GM19468 (cell line): ENCODE data around the gene DNAJA1.
A peak's percentile ranks its signal among the peaks of the same experiment; 100 is the strongest.
"Not testable (repeated sequence)": the region's sequence is repeated elsewhere in the genome, so short reads cannot be mapped to it uniquely, and the experiment has no call there.

Experiments
- ATAC-seq: cut with Tn5 transposase; IDR thresholded peaks from one replicate; pipeline ENCODE4 v1.9.1; 2021; ENCODE audit warnings: mild to moderate bottlenecking, moderate library complexity, moderate number of reproducible peaks; ENCODE audit not compliant: unreplicated experiment; ENCODE audit errors: extremely low read depth

DNAJA1 gene

GRCh38 chr9:33024966-33025571 lies at the start of gene DNAJA1:
TSS of gene DNAJA1 (plus strand) at chr9:33025273. CDS start at chr9:33026485, 1,212 bp downstream.
- ATAC-seq: peak; percentile 95

- ATAC-seq: no peak
Measured at GRCh38 chr9:32978051-32978450, 47.0 kb upstream of the DNAJA1 start.

- ATAC-seq: no peak
Measured at GRCh38 chr9:32986971-32987370, 38.1 kb upstream of the DNAJA1 start.

- ATAC-seq: no peak
Measured at GRCh38 chr9:32989660-32990059, 35.4 kb upstream of the DNAJA1 start.

GRCh38 chr9:32991897-32992594 lies 33.0 kb upstream of the DNAJA1 start:
- ATAC-seq: no peak

- no peak for ATAC-seq
Measured at GRCh38 chr9:32992595-32993238, 32.4 kb upstream of the DNAJA1 start.

- not testable (repeated sequence) for ATAC-seq
Measured at GRCh38 chr9:33000682-33001055, 24.4 kb upstream of the DNAJA1 start.

- ATAC-seq: not testable (repeated sequence)
Measured at GRCh38 chr9:33005335-33005734, 19.7 kb upstream of the DNAJA1 start.

GRCh38 chr9:33007755-33008154 lies 17.3 kb upstream of the DNAJA1 start:
- no peak for ATAC-seq

- ATAC-seq: no peak
Measured at GRCh38 chr9:33011831-33012230, 13.2 kb upstream of the DNAJA1 start.

- ATAC-seq: no peak
Measured at GRCh38 chr9:33012328-33013069, 12.6 kb upstream of the DNAJA1 start.

GRCh38 chr9:33013962-33014664 lies 11.0 kb upstream of the DNAJA1 start:
- no peak for ATAC-seq

- ATAC-seq: no peak
Measured at GRCh38 chr9:33014665-33015014, 10.4 kb upstream of the DNAJA1 start.

GRCh38 chr9:33017283-33018041 lies 7.6 kb upstream of the DNAJA1 start:
- ATAC-seq: no peak

- no peak for ATAC-seq
Measured at GRCh38 chr9:33019797-33020196, 5.3 kb upstream of the DNAJA1 start.

GRCh38 chr9:33022303-33022702 lies 2.8 kb upstream of the DNAJA1 start:
- no peak for ATAC-seq

GRCh38 chr9:33022755-33023154 lies 2.3 kb upstream of the DNAJA1 start:
- ATAC-seq: no peak

GRCh38 chr9:33023661-33024060 lies 1.4 kb upstream of the DNAJA1 start:
- ATAC-seq: no peak

GRCh38 chr9:33024126-33024965 lies 727 bp upstream of the DNAJA1 start:
- ATAC-seq: no peak
